ENCODE data around the gene PLSCR2. TPM values are rescaled to one million over a fixed set of nuclear protein-coding genes. Genes with fewer than 3 reads are reported as not detected.
"Not testable (repeated sequence)": the region's sequence is repeated elsewhere in the genome, so short reads cannot be mapped to it uniquely, and the experiment has no call there.

PLSCR2 gene
- total RNA-seq, 1 experiment from 2014 or later, result 2.9 TPM

DNA sequence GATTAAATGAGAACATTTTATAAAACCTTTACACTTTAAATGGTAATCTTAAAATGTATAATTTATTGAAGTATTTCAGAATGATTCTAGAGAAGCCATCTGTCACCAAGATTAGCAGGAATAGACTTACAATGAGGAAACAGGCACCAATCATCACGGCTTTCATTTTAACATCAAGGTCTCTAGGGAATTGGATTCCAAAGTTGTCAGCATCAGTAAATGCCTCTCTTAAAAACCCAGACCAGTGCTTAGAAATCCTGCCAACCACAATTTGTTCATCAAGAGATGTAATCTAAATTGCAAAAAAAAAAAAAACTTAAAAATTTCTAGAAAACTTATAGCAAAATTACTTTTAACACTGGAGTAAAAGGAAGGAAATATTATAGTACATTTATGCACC, 20.3 kb downstream of the PLSCR2 start:
- no peaks in the 10 kb centered on the region for H3K36me3 Mint-ChIP-seq (ENCODE audit: insufficient read depth, unreplicated experiment)
- DNase-seq, result no peak
- H3K27ac Mint-ChIP-seq (ENCODE audit: unreplicated experiment), result no peak overlapping the region
- CTCF ChIA-PET, result no interaction called here
- no peak for TF ChIP-seq CTCF (IDR thresholded peaks at IDR 0.05; ENCODE audit: unreplicated experiment)
- no peaks in the 10 kb centered on the region for H3K27me3 Mint-ChIP-seq (ENCODE audit: unreplicated experiment)
- H3K4me1 Mint-ChIP-seq (ENCODE audit: low read depth, unreplicated experiment), result peaks cover 9% of the 10 kb centered on the region
- H3K4me3 Mint-ChIP-seq (ENCODE audit: low read depth, unreplicated experiment), result no peak overlapping the region
- intact Hi-C loops (cut with micrococcal nuclease; ENCODE audit: unreplicated experiment), result no loop called here
- no TSS peak for BruUV-seq (replicated peaks)
- H3K9me3 Mint-ChIP-seq (ENCODE audit: low read depth, unreplicated experiment), result no peaks in the 10 kb centered on the region

- CTCF ChIA-PET, result no interaction called here
- peaks cover 9% of the 10 kb centered on the region for H3K4me1 Mint-ChIP-seq (ENCODE audit: low read depth, unreplicated experiment)
- no TSS peak for BruUV-seq (replicated peaks)
- H3K36me3 Mint-ChIP-seq (ENCODE audit: insufficient read depth, unreplicated experiment), result no peaks in the 10 kb centered on the region
- no peak for DNase-seq
- H3K4me3 Mint-ChIP-seq (ENCODE audit: low read depth, unreplicated experiment), result no peak overlapping the region
- H3K27me3 Mint-ChIP-seq (ENCODE audit: unreplicated experiment), result no peaks in the 10 kb centered on the region
- no peak for TF ChIP-seq CTCF (IDR thresholded peaks at IDR 0.05; ENCODE audit: unreplicated experiment)
- no peaks in the 10 kb centered on the region for H3K9me3 Mint-ChIP-seq (ENCODE audit: low read depth, unreplicated experiment)
- H3K27ac Mint-ChIP-seq (ENCODE audit: unreplicated experiment), result no peak overlapping the region
- intact Hi-C loops (cut with micrococcal nuclease; ENCODE audit: unreplicated experiment), result no loop called here
These were observed 23.3 kb downstream of the PLSCR2 start for GRCh38 chr3:146446026-146446425.

GRCh38 chr3:146440310-146440709, 29.1 kb downstream of the PLSCR2 start:
- BruUV-seq (replicated peaks); H3K9me3 Mint-ChIP-seq (ENCODE audit: low read depth, unreplicated experiment); CTCF ChIA-PET; DNase-seq; H3K4me3 Mint-ChIP-seq (ENCODE audit: low read depth, unreplicated experiment); H3K4me1 Mint-ChIP-seq (ENCODE audit: low read depth, unreplicated experiment); H3K27me3 Mint-ChIP-seq (ENCODE audit: unreplicated experiment); H3K27ac Mint-ChIP-seq (ENCODE audit: unreplicated experiment); intact Hi-C loops (cut with micrococcal nuclease; ENCODE audit: unreplicated experiment); H3K36me3 Mint-ChIP-seq (ENCODE audit: insufficient read depth, unreplicated experiment): not testable (repeated sequence)

DNA sequence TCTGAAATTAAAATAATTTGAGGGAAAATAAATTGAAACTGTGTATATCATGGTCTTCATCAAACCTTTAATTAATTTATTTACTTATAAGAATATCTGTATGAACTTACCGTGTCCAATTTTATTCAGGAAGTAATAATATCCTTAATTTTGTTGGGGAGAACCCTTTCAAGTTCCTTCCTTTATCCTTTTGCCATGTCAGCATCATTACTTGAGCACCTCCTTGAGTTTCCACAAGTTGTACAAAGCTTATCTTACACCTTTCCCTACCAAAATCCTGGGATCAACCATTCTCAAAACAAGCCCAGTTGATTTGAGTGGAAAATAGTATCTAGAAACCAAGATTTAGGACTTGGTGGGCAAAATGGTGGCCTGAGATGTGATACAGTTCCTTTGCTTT, 37.3 kb downstream of the PLSCR2 start:
- H3K4me3 Mint-ChIP-seq (ENCODE audit: low read depth, unreplicated experiment), result no peak overlapping the region
- no peaks in the 10 kb centered on the region for H3K4me1 Mint-ChIP-seq (ENCODE audit: low read depth, unreplicated experiment)
- H3K27me3 Mint-ChIP-seq (ENCODE audit: unreplicated experiment), result no peaks in the 10 kb centered on the region
- CTCF ChIA-PET, result no interaction called here
- H3K27ac Mint-ChIP-seq (ENCODE audit: unreplicated experiment), result no peak overlapping the region
- peaks cover 3% of the 10 kb centered on the region for H3K9me3 Mint-ChIP-seq (ENCODE audit: low read depth, unreplicated experiment)
- TF ChIP-seq CTCF (IDR thresholded peaks at IDR 0.05; ENCODE audit: unreplicated experiment), result no peak
- intact Hi-C loops (cut with micrococcal nuclease; ENCODE audit: unreplicated experiment), result no loop called here
- DNase-seq, result no peak
- H3K36me3 Mint-ChIP-seq (ENCODE audit: insufficient read depth, unreplicated experiment), result no peaks in the 10 kb centered on the region
- BruUV-seq (replicated peaks), result no TSS peak

DNA sequence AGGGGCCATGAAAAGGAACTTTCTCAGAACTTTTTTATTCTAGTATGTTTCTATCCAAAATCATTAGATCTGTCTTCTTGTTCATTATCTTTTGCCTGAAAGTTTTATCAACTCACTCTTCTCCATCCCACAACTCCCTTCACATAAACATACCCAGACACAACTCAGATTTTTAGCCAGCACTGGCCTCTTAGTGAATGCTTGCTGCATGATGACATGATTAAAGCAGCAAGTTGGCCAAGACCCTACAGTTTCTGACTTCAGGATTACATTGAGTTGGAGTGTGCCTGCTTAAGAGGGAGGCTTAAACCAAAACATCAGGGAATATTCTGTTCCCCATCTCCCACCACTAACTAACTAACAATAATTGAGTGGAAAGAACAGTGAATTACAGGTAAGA, 38.1 kb downstream of the PLSCR2 start:
- no TSS peak for BruUV-seq (replicated peaks)
- H3K36me3 Mint-ChIP-seq (ENCODE audit: insufficient read depth, unreplicated experiment), result no peaks in the 10 kb centered on the region
- intact Hi-C loops (cut with micrococcal nuclease; ENCODE audit: unreplicated experiment), result no loop called here
- H3K27me3 Mint-ChIP-seq (ENCODE audit: unreplicated experiment), result no peaks in the 10 kb centered on the region
- TF ChIP-seq CTCF (IDR thresholded peaks at IDR 0.05; ENCODE audit: unreplicated experiment), result no peak
- peaks cover 3% of the 10 kb centered on the region for H3K9me3 Mint-ChIP-seq (ENCODE audit: low read depth, unreplicated experiment)
- no peaks in the 10 kb centered on the region for H3K4me1 Mint-ChIP-seq (ENCODE audit: low read depth, unreplicated experiment)
- DNase-seq, result no peak
- no peak overlapping the region for H3K4me3 Mint-ChIP-seq (ENCODE audit: low read depth, unreplicated experiment)
- CTCF ChIA-PET, result no interaction called here
- no peak overlapping the region for H3K27ac Mint-ChIP-seq (ENCODE audit: unreplicated experiment)
